Fibroblast of lung (primary cell): ENCODE data around the gene LTC4S. TPM values are rescaled to one million over a fixed set of nuclear protein-coding genes. Genes with fewer than 3 reads are reported as not detected.

Source experiments
- DNase-seq, 2 donors: peaks; one replicate each; pipeline versions ENCODE4 v3.0.0 to v3.0.0-alpha.2; 2010; ENCODE audit warnings: low read depth in 2 of 2
- H2AFZ ChIP-seq: 2 replicates; pipeline ENCODE4 v1.5.1; 2012; ENCODE audit warnings: low read length, control low read depth, inconsistent platforms
- H3K27ac ChIP-seq: 2 replicates; pipeline ENCODE4 v1.5.1; 2011; ENCODE audit warnings: low read length, control low read depth; ENCODE audit not compliant: insufficient read depth
- H3K27me3 ChIP-seq: 2 replicates; pipeline ENCODE4 v1.5.1; 2011; ENCODE audit warnings: mild to moderate bottlenecking, low read length; ENCODE audit not compliant: control insufficient read depth, insufficient read depth
- H3K36me3 ChIP-seq: 2 replicates; pipeline ENCODE4 v1.5.1; 2011; ENCODE audit warnings: low read length; ENCODE audit not compliant: control insufficient read depth, insufficient read depth
- H3K4me1 ChIP-seq: 2 replicates; pipeline ENCODE4 v1.5.1; 2011; ENCODE audit warnings: low read length; ENCODE audit not compliant: control insufficient read depth, insufficient read depth; ENCODE audit errors: extremely low read depth
- H3K4me2 ChIP-seq: 2 replicates; pipeline ENCODE4 v1.5.1; 2011; ENCODE audit warnings: low read length, control low read depth; ENCODE audit not compliant: insufficient read depth; ENCODE audit errors: extremely low read depth
- H3K4me3 ChIP-seq, 4 experiments: fragments of 200-600 bp in 1 of 4; sonication (generic) in 1 of 4; replicated peaks in 1 of 4; 2 replicates each; pipeline ENCODE4 v1.5.1; 2011 to 2016; ENCODE audit warnings: low read length in 4 of 4, low read depth in 3 of 4, mild to moderate bottlenecking in 3 of 4, control low read depth in 2 of 4, inconsistent platforms in 1 of 4, mixed read lengths in 1 of 4; ENCODE audit not compliant: insufficient read depth in 1 of 4; ENCODE audit errors: control extremely low read depth in 1 of 4
- H3K79me2 ChIP-seq: 2 replicates; pipeline ENCODE4 v1.5.1; 2012; ENCODE audit warnings: mild to moderate bottlenecking, low read length, inconsistent platforms; ENCODE audit not compliant: control insufficient read depth, insufficient read depth
- H3K9ac ChIP-seq: 2 replicates; pipeline ENCODE4 v1.5.1; 2011; ENCODE audit warnings: mild to moderate bottlenecking, low read length, control low read depth; ENCODE audit not compliant: insufficient read depth
- H3K9me3 ChIP-seq: 2 replicates; pipeline ENCODE4 v1.5.1; 2012; ENCODE audit warnings: low read depth, low read length; ENCODE audit not compliant: control insufficient read depth, insufficient read depth
- H4K20me1 ChIP-seq: 2 replicates; pipeline ENCODE4 v1.5.1; 2011; ENCODE audit warnings: low read length; ENCODE audit not compliant: control insufficient read depth, insufficient read depth; ENCODE audit errors: extremely low read depth
- EZH2 ChIP-seq: IDR thresholded peaks from 2 replicates; pipeline ENCODE4 v1.5.1; 2012; ENCODE audit warnings: low read length, control low read depth, mild to moderate bottlenecking; ENCODE audit errors: missing control alignments
- polyA plus RNA-seq, 2 donors: library from polyadenylated mRNA; depleted of rRNA in 1 of 2; stranded (reverse) in 1 of 2; unstranded in 1 of 2; fragments of >200 nt; gene quantifications; 2 replicates each; pipeline ENCODE4 v1.2.1, GENCODE V29; 2011 to 2012; ENCODE audit warnings: missing spikeins in 1 of 2
- total RNA-seq: library from RNA; depleted of rRNA; stranded (reverse); fragments of >200 nt; gene quantifications from 2 replicates; pipeline ENCODE4 v1.2.1, GENCODE V29; 2014
- TF ChIP-seq, protein P1 (sequence below), 2 donors: IDR thresholded peaks in 1 of 2; conservative IDR thresholded peaks in 1 of 2; 1 replicate in 1 of 2; 2 replicates in 1 of 2; pipeline ENCODE4 v1.5.1; 2011 to 2012; ENCODE audit warnings: low read length in 2 of 2, control low read depth in 1 of 2, inconsistent platforms in 1 of 2, low read depth in 1 of 2, mild to moderate bottlenecking in 1 of 2

LTC4S gene
- total and polyA plus RNA-seq, 2 donors (not counting 1 experiment from before 2014, with no cell fraction given), result 0.32 to 0.83 TPM

DNA sequence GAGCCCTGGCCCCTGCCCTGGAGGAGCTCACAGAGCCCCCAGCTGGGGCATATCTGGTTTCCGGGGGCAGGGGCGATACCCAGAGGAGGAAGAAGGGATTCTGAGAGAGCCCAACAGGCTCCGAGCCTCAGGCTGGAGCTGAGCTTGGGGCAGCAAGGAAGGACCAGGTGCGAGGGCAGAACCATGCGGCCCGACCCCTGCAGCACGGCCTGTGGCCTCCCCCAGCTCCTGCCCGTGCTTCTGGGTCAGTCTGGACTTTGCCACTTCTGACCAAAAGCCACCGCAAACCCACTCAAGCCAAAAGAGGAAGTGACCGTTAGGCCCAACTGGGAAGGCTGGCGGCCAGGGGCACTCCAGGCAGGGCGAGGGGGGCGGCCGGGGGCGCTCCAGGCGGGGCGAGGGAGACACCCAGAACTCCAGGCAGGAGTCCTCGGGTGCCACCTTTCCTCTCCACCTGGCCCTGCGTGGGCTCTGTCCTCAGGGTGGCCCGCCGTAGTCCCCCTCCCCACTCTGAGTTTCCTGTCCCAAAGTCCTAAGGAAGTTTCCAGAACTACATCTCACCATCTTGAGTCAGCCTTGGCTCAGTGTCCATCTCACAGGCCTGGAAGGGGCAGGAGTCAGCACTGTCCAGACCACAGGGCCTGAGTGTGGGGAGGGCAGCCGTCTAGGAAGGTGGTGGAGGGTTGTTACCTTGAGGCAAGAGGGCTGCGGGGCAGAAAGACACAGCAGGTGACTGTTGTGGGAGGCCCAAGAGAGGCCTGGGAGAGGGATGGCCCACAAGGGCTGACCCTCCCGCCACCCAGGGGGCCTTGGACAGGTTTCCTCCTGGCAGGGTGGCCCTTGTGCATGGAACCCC, 946 bp upstream of the LTC4S start:
- Histone ChIP-seq H4K20me1 (no peaks in the 10 kb centered on the region), H2AFZ (no peak overlapping the region), H3K4me1 (peaks cover 6% of the 10 kb centered on the region), H3K9me3 (no peaks in the 10 kb centered on the region), H3K27me3 (no peaks in the 10 kb centered on the region), H3K9ac (no peak overlapping the region), H3K27ac (no peak overlapping the region), H3K36me3 (peaks cover 7% of the 10 kb centered on the region), H3K4me2 (no peak overlapping the region), H3K79me2 (no peaks in the 10 kb centered on the region), H3K4me3 (no peak overlapping the region)
- DNase-seq, result no peak
- TF ChIP-seq, protein P1, sequence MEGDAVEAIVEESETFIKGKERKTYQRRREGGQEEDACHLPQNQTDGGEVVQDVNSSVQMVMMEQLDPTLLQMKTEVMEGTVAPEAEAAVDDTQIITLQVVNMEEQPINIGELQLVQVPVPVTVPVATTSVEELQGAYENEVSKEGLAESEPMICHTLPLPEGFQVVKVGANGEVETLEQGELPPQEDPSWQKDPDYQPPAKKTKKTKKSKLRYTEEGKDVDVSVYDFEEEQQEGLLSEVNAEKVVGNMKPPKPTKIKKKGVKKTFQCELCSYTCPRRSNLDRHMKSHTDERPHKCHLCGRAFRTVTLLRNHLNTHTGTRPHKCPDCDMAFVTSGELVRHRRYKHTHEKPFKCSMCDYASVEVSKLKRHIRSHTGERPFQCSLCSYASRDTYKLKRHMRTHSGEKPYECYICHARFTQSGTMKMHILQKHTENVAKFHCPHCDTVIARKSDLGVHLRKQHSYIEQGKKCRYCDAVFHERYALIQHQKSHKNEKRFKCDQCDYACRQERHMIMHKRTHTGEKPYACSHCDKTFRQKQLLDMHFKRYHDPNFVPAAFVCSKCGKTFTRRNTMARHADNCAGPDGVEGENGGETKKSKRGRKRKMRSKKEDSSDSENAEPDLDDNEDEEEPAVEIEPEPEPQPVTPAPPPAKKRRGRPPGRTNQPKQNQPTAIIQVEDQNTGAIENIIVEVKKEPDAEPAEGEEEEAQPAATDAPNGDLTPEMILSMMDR (conservative IDR thresholded peaks at IDR 0.05 in 1 of 2, IDR thresholded peaks at IDR 0.05 in 1 of 2; ENCODE audit: low read depth in 1 of 2, low read length in 2 of 2), result no peak
- no peak for TF ChIP-seq EZH2

DNA sequence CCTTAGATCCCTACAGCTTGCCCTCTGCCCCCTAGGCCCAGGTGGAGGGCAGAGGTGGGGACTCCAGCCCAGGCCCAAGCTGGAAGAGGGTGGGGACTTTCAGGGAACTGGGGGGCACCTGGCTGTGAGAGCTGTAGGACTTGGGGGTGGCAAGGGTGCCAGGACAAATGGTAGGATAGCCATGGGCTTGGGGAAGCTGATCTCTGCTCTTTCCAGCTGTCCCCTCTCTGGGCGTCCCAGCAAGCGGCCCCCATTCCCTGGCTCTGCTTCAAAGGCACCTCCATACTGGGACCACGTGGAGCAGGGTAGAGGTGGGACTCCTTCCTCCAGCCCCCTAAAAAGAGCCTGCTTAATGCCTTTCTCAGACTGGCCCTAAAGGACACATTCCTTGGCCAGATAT, 385 bp downstream of the LTC4S start:
- H3K9me3 ChIP-seq, result no peaks in the 10 kb centered on the region
- H2AFZ ChIP-seq, result no peak overlapping the region
- H4K20me1 ChIP-seq, result no peaks in the 10 kb centered on the region
- DNase-seq, result no peak
- no peak overlapping the region for H3K27ac ChIP-seq
- H3K27me3 ChIP-seq, result no peaks in the 10 kb centered on the region
- H3K4me2 ChIP-seq, result peak overlapping the region; percentile 44
- TF ChIP-seq, protein P1 (conservative IDR thresholded peaks at IDR 0.05 in 1 of 2, IDR thresholded peaks at IDR 0.05 in 1 of 2; ENCODE audit: low read depth in 1 of 2, low read length in 2 of 2), result no peak
- TF ChIP-seq EZH2, result no peak
- H3K4me1 ChIP-seq, result peaks cover 6% of the 10 kb centered on the region
- peaks cover 17% of the 10 kb centered on the region for H3K36me3 ChIP-seq
- H3K9ac ChIP-seq, result no peak overlapping the region
- peak overlapping the region in 1 of 4 experiments; percentile 20 for H3K4me3 ChIP-seq
- H3K79me2 ChIP-seq, result no peaks in the 10 kb centered on the region

DNA sequence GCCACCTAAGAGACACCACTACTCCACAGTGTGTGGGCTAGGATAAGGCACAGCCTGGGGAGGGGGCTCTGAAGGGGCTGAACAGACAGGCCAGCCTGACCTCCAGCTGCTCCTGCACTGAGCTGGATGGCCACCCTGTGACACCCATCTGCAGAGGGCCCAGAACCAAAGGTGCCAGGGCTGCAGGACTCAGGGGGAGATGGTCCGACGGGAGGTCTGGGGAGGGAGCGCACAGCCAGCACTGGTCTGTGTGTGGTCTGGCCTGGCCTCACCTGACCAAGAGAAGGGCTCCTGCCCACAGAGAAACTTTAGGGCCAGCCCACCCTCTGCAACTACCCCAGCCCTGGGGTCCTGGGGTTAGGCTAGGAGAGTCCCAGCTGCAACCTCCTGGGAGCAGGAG, 789 bp downstream of the LTC4S start:
- H3K27me3 ChIP-seq, result no peaks in the 10 kb centered on the region
- peak overlapping the region; percentile 44 for H3K4me2 ChIP-seq
- no peak for DNase-seq
- TF ChIP-seq, protein P1 (conservative IDR thresholded peaks at IDR 0.05 in 1 of 2, IDR thresholded peaks at IDR 0.05 in 1 of 2; ENCODE audit: low read depth in 1 of 2, low read length in 2 of 2), result no peak
- no peak for TF ChIP-seq EZH2
- no peaks in the 10 kb centered on the region for H3K9me3 ChIP-seq
- no peaks in the 10 kb centered on the region for H3K79me2 ChIP-seq
- H2AFZ ChIP-seq, result no peak overlapping the region
- peaks cover 6% of the 10 kb centered on the region for H3K4me1 ChIP-seq
- peaks cover 20% of the 10 kb centered on the region for H3K36me3 ChIP-seq
- no peak overlapping the region for H3K9ac ChIP-seq
- H3K4me3 ChIP-seq, result no peak overlapping the region
- H3K27ac ChIP-seq, result no peak overlapping the region
- no peaks in the 10 kb centered on the region for H4K20me1 ChIP-seq
